Suppressor macrophage treated with lipopolysaccharide for 4 hours (primary cell): ENCODE measurements around the gene CACNA1G.

Source experiments
- DNase-seq: peaks from one replicate; pipeline ENCODE4 v3.0.0-alpha.2; 2020

CACNA1G gene

DNA sequence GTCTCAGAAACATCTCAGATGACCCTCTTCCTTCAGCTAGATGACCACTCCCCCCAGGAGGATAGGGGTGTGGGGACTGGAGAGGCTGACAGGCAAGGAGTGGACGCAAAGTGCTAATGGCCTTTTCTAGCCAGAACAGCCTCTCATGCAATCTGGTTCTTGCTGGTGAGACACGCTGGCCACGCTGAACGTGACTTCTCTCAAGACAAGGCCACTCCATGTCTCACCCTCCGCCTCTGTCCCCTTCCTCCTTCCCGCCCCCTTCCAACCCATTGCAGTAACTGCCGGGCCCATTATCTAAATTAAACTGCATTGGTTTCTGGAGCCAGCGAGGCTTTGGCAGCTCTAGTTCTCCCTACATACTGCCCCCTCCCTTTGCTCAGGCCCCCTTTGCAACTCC lies 9.5 kb downstream of the CACNA1G start:
- DNase-seq: no peak

DNA sequence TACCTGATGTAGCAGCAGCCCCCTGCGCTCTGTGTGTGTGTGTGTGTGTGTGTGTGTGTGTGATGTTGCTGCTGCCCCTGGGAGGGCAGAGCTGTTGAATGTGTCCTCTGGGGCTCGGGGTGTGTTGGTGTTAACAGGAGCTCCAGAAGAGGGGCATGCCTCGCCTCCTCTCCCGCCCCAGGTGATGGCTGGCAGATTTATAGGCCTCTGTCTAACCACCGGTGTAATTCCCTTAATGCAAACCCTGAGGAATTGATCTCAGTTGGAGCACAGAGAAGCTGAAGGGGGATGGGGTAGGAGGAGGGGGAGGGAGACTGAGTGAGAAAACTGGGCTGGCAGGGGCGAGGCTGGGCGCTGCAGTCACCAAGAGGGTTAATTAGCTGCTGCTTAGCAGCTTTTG lies 10.0 kb downstream of the CACNA1G start:
- DNase-seq: no peak

DNA sequence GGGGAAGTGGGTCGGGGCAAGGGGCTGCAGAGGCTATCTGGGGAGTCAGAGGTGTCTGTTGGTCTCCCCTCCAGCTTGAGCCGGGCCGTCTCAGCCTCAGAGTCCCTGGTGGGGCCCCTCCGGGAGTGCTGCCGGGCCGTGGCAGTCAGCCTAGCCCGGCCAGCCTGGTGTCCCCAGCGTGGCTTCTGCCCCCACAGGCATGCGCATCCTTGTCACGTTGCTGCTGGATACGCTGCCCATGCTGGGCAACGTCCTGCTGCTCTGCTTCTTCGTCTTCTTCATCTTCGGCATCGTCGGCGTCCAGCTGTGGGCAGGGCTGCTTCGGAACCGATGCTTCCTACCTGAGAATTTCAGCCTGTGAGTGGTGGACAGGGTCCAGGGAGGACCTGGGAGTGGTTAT lies 11.2 kb downstream of the CACNA1G start:
- no peak for DNase-seq

- DNase-seq: no peak
Observed at GRCh38 chr17:50572541-50572940, 12.0 kb downstream of the CACNA1G start.

- DNase-seq: no peak
Observed at GRCh38 chr17:50573866-50574611, 13.5 kb downstream of the CACNA1G start.

DNA sequence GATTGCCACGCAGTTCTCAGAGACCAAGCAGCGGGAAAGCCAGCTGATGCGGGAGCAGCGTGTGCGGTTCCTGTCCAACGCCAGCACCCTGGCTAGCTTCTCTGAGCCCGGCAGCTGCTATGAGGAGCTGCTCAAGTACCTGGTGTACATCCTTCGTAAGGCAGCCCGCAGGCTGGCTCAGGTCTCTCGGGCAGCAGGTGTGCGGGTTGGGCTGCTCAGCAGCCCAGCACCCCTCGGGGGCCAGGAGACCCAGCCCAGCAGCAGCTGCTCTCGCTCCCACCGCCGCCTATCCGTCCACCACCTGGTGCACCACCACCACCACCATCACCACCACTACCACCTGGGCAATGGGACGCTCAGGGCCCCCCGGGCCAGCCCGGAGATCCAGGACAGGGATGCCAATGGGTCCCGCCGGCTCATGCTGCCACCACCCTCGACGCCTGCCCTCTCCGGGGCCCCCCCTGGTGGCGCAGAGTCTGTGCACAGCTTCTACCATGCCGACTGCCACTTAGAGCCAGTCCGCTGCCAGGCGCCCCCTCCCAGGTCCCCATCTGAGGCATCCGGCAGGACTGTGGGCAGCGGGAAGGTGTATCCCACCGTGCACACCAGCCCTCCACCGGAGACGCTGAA lies 15.2 kb downstream of the CACNA1G start:
- no peak for DNase-seq

GRCh38 chr17:50576864-50577263 lies 16.3 kb downstream of the CACNA1G start:
- no peak for DNase-seq

DNA sequence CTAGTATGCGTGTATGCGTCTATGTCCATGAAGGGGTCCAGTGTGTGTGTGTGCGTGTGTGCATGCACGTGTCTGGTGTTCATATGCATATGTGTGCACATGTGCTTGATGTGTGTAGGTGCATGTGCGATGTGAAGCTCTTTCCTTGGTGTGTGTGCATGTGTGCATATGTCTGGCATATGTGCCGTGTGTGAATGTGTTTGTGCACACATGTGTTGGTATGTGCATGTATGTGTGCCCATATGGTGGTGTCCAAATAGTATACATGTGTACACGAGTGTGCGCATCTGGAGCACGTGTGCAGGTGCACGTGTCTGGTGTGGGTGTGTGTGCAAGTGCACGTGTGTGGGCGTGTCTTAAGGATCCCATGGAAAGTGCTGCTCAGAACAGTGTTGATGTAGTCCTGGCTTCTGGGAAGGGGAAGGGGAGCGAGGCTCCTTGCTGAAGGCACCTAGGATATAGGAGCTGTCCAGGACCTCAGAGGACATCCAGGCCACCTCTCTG lies 17.0 kb downstream of the CACNA1G start:
- no peak for DNase-seq

- no peak for DNase-seq
Observed at GRCh38 chr17:50578173-50578572, 17.7 kb downstream of the CACNA1G start.

DNA sequence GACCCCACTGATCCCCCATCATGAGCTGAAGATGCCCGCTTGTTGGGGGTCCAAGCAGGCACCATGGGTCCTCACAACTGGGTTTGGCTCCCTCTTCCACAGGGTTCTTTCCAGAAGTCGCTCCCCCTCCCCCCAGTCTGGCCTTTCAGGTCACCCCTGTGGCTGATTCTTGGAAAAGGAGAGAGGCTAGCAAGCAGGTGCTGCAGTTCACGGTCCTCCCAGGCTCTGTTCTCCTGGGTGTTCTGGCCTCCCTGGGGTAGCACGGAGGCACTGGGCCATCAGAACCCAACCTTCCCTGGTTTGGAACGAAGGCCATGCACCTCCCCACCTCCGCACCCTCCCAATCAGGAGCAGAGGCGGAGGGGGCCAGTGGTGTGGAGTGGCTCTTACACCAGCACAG lies 18.9 kb downstream of the CACNA1G start:
- DNase-seq: no peak

- DNase-seq: no peak
Observed at GRCh38 chr17:50580646-50581045, 20.1 kb downstream of the CACNA1G start.

DNA sequence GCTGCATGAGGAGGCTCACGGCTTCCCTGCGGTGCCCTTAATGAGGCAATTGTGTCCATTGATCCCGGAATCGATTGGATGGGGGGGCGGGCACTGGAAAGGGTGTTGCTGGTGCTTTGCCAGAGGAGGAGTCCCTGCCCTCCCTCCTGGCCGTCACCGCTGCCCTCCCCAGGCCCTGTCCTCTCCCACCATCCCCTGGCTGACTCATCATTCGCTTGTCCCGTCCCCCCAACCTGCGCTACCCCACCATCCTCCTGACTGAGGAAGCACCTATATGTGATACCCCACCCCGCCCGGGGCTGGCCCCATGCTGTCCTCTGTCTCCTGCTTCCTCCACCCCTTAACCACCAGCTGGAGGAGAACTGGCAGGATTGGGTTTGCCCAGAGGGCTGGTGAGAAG lies 20.8 kb downstream of the CACNA1G start:
- DNase-seq: no peak

- DNase-seq: no peak
Observed at GRCh38 chr17:50582741-50583140, 22.2 kb downstream of the CACNA1G start.

DNA sequence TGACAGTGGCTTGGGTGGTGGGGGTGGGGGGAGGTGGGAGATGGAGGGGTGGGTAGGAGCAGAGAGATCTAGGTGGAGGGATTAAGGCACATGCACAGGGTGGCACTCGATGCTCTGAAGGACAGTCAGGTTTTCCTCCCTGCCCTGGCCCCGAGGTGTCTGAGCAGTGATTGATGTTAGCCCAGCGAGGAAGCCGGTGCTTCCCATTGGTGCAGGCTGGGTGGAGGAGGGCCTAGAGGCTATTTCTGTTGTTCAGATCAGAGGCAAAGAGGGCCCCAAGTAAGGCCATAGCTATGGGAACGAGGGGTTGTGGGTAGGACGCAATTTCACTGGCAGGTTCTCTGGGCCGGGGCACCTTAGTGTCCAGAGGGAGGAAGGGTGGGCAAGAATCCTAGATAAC lies 23.1 kb downstream of the CACNA1G start:
- DNase-seq: no peak

- DNase-seq: no peak
Observed at GRCh38 chr17:50584116-50584515, 23.6 kb downstream of the CACNA1G start.

GRCh38 chr17:50584749-50585148 lies 24.2 kb downstream of the CACNA1G start:
- DNase-seq: no peak

GRCh38 chr17:50585346-50585745 lies 24.8 kb downstream of the CACNA1G start:
- no peak for DNase-seq

DNA sequence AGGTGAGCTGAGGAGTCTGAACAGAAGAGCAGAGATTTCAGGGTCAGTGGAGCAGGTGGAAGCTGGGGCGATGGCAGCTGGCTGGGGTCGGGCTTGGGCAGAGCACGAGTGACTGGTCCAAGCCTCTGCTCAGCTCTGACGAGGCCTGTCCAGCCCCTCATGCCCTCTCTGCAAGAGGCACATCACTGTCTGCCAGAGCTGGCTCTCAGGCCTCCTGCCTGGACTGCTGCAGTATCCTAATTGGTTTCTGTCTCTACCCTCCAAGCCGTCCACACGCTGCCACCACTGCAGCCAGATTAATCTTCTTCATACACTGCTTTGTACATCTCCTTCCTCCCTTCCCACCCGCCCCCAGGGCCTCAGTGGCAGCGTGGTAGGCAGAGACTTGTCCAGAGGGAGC lies 25.4 kb downstream of the CACNA1G start:
- DNase-seq: no peak

GRCh38 chr17:50586421-50587247 lies 26.1 kb downstream of the CACNA1G start:
- DNase-seq: no peak

- no peak for DNase-seq
Observed at GRCh38 chr17:50587571-50587970, 27.1 kb downstream of the CACNA1G start.

- DNase-seq: no peak
Observed at GRCh38 chr17:50588391-50589049, 28.0 kb downstream of the CACNA1G start.

DNA sequence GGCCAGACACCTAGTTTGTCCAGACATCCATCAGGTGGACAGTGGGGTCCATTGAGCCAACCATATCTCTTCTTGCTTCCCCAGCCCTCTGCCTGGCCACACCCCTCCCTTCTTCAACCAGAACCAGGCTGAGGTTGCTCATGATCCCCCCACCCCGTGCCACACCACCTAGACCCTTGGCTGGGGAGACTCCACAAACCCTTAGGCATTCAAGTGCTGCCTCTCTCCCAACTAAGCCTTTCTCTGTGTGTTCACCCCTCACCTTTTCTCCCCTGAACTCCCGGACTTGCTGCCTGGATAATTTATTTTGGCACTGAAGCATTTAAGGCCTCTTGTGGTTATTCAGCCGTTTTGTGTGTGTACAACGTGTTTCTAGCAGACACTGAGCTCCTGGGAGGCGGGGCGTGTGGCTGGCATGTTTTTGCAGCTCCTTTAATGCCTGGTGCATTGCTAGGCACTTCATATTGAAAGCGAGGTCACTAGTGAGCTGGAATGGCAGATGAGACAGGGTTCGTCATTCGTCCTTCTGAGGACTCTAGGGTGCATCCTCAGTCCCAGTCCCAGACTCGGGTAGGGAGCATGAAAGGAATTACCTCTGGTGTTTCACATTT lies 28.7 kb downstream of the CACNA1G start:
- no peak for DNase-seq
